ENCODE data around the gene SPRYD3.

SPRYD3 gene

GRCh38 chr12:53047221-53048032 lies 31.8 kb downstream of the SPRYD3 start:
- H3K4me3 ChIP-seq (ENCODE audit: low read depth, low read length), result peak overlapping the region; percentile 74
- DNase-seq (ENCODE audit: low read depth), result no peak
- peak; percentile 28 for TF ChIP-seq CTCF (IDR thresholded peaks at IDR 0.05; ENCODE audit: low read depth, low read length, missing control alignments)

GRCh38 chr12:53046655-53047220 lies 32.5 kb downstream of the SPRYD3 start:
- TF ChIP-seq CTCF (IDR thresholded peaks at IDR 0.05; ENCODE audit: low read depth, low read length, missing control alignments), result no peak
- H3K4me3 ChIP-seq (ENCODE audit: low read depth, low read length), result peak overlapping the region; percentile 74
- DNase-seq (ENCODE audit: low read depth), result no peak

GRCh38 chr12:53045696-53046045 lies 33.5 kb downstream of the SPRYD3 start:
- no peak overlapping the region for H3K4me3 ChIP-seq (ENCODE audit: low read depth, low read length)
- no peak for TF ChIP-seq CTCF (IDR thresholded peaks at IDR 0.05; ENCODE audit: low read depth, low read length, missing control alignments)
- no peak for DNase-seq (ENCODE audit: low read depth)

- no peak for TF ChIP-seq CTCF (IDR thresholded peaks at IDR 0.05; ENCODE audit: low read depth, low read length, missing control alignments)
- no peak overlapping the region for H3K4me3 ChIP-seq (ENCODE audit: low read depth, low read length)
- no peak for DNase-seq (ENCODE audit: low read depth)
Observed at GRCh38 chr12:53044896-53045695, 34.1 kb downstream of the SPRYD3 start.

GRCh38 chr12:53044052-53044581 lies 35.1 kb downstream of the SPRYD3 start:
- no peak overlapping the region for H3K4me3 ChIP-seq (ENCODE audit: low read depth, low read length)
- no peak for TF ChIP-seq CTCF (IDR thresholded peaks at IDR 0.05; ENCODE audit: low read depth, low read length, missing control alignments)
- DNase-seq (ENCODE audit: low read depth), result no peak

- H3K4me3 ChIP-seq (ENCODE audit: low read depth, low read length), result no peak overlapping the region
- TF ChIP-seq CTCF (IDR thresholded peaks at IDR 0.05; ENCODE audit: low read depth, low read length, missing control alignments), result no peak
- no peak for DNase-seq (ENCODE audit: low read depth)
Observed at GRCh38 chr12:53042607-53043454, 36.4 kb downstream of the SPRYD3 start.
